NCI-H146 (cell line): ENCODE results near the gene C19orf12.

Experiments used
- DNase-seq: peaks from one replicate; lab custom pipeline; 2025; lab: John Stamatoyannopoulos, UW

The C19orf12 gene

GRCh38 chr19:29663861-29664752, 51.0 kb downstream of the C19orf12 start:
- no peak for DNase-seq

DNA sequence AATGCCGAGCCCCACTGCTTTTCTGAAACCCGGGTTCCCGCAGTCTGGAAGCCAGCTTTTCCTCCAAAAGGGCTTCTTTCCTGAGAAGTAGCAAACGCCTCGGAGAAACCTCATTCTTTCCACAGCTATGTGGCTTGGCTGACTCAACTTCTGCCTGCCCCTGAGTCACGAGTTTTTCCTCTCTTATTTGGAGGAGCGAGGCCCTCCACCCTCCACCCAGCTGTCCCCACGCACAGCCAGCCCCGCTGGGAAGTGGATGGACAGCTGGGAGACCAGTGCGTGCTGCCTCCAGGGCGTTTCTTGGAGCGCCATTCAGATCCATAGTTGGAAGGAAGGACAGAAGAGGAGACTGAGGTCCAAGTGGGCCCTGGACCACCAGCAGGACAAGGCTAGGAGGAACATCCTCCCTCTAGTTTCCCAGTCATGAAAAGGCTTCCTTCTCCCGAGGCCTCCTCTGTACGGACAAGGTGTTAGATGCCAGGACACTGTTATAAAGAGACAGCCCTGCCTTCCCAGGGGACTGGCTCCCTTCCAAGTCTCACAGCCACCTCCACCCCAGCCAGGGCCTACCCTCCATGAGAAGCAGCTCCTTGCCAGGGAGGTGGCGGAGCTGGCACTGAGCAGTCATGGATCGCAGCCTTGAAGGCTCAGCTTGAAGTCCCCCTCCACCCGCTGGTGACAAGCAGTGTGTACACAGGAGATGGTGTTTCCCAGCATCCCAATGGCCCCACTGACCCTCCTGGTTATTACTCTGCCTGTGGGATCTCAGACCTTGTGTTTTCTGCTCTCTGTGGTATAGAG, 52.3 kb downstream of the C19orf12 start:
- DNase-seq, result peak; percentile 17

- no peak for DNase-seq
These were observed 52.8 kb downstream of the C19orf12 start for GRCh38 chr19:29662278-29662603.

GRCh38 chr19:29660835-29661234, 54.2 kb downstream of the C19orf12 start:
- peak; percentile 34 for DNase-seq

DNA sequence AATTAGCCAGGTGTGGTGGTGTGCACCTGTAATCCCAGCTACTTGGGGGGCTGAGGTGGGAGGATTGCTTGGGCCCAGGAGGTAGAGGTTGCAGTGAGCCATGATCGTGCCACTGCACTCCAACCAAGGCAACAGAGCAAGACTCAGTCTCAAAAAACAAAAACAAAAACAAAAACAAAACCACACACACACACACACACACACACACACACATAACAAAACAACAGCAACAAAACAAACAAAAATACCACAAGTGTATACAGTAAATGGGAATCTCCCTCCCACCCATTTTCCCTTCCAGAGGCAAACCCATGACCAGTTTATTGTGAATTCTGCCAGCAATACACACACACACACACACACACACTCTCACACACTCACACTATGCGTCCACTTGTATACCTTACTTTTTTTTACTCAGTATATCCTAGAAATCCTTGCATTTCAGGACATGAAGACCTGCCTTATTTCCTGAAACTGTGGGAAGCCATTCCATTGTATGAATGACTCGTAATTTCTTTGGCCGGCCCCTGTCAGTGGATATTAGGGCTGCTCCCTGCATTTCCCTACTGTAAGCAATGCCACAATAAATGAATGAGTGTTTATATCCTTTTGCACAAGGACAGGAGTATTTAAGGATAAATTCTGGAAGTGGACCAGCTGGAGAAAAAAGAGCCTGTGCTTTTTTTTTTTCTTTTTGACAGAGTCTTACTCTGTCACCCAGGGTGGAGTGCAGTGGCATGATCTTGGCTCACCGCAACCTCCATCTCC, 56.7 kb downstream of the C19orf12 start:
- no peak for DNase-seq

DNA sequence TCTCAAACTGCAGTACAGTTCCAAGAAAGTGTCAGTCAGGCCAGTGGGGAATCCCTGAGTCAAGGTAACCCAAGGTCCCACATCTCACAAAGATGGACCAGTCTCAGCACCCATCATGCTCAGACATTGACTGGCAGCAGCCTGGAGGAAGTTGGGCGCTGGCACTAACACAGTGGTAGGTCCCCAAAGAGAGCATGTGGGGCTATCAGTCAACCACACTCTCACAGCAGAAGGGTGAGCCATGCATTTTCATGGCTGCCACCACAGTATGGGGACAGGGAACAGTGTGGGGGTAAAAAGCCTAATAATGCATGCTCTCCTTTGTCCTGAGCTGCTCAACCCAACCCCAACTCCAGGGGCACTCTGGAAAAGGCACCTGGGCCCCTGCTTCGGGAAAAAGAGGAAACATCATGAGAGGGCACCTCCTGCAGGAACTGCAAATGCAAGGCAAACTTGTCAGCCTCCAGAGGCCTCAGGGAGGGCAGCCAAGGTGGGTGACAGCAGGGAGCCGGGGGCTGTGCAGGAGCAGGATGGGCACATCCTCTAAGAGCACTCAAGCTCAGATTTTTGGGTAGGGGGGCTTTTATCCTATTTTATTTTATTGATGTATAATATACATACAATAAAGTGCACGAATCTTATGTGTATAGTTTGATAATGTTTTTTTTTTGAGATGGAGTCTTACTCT, 59.3 kb downstream of the C19orf12 start:
- no peak for DNase-seq

DNA sequence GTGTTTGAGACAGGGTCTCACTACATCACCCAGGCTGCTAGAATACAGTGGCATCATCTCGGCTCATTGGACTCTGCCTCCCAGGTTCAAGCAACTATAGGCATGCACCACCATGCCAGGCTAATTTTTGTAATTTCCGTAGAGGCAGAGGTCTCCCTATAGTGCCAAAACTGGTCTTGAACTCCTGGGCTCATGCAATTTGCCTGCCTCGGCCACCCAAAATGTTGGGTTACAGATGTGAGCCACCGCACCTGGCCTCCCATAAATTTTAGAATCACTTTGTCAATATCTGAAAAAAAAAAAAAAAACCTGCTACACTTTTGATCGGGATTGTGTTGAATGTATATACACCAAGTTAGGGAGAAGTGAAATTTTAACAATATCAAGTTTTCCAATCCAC, 61.7 kb downstream of the C19orf12 start:
- no peak for DNase-seq

DNA sequence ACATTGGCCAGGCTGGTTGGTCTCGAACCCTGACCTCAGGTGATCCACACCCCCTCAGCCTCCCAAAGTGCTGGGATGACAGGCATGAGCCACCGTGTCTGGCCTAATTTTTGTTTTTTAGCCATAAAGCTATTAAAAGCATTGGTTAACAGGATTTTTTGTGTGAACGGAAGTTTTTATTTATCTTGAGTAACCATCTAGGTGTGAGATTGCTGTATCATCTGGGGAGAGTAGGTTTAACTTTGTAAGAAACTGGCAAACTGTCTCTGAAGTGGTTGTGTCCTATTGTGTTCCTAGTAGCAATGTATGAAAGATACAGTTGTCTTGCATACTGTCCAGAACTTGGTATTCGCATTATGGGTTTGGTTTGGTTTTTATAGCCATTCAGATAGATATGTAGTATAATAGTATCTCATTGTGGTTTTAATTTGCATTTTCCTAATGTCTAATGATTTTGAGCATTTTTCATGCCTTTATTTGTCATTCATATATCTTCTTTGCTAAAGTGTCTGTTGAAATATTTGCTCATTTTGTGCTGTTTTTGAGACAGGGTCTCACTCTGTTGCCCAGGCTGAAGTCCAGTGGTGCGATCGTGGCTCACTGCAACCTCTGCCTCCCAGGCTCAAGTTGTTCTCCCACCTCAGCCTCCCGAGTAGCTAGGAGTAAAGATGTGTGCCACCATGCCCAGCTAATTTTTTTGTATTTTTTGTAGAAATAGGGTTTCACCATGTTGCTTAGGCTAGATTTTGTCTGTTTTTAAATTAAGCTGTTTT, 63.3 kb downstream of the C19orf12 start:
- DNase-seq, result no peak

GRCh38 chr19:29650772-29651387, 64.2 kb downstream of the C19orf12 start:
- DNase-seq, result no peak
